ENCODE data around the gene EEF2.

EEF2 gene

DNA sequence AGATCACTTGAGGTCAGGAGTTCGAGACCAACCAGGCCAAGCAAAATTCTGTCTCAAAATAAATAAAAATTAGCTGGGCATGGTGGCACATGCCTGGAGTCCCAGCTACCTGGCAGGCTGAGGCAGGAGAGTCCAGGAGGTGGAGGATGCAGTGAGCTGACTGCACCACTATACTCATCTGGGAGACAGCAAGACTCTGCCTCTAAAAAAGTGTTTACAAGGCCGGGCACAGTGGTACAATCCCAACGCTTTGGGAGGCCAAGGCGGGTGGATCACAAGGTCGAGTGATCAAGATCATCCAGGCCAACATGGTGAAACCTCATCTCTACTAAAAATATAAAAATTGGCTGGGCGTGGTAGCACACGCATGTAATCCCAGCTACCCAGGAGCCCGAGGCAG is 10.1 kb downstream of the EEF2 start:
- Histone ChIP-seq H2AFZ (ENCODE audit: low read length) (no peak overlapping the region), H3K9me3 (ENCODE audit: low read length) (no peaks in the 10 kb centered on the region), H3K9ac (ENCODE audit: low read length) (no peak overlapping the region), H3K4me3 (ENCODE audit: low read depth, low read length, poor library complexity, severe bottlenecking) (no peak overlapping the region), H3K36me3 (ENCODE audit: insufficient read depth, low read length) (peaks cover 52% of the 10 kb centered on the region), H4K20me1 (ENCODE audit: insufficient read depth, low read length) (no peaks in the 10 kb centered on the region), H3F3A (ENCODE audit: insufficient read depth, low read length) (peaks cover 9% of the 10 kb centered on the region; the same call in 1 of the 2 replicates), H3K79me2 (ENCODE audit: insufficient read depth, low read length) (peaks cover 3% of the 10 kb centered on the region; the same call in 1 of the 2 replicates), H3K27me3 (ENCODE audit: insufficient read depth, low read length) (no peaks in the 10 kb centered on the region), H3K4me1 (ENCODE audit: insufficient read depth, low read length, severe bottlenecking) (peaks cover 8% of the 10 kb centered on the region), H3K4me2 (ENCODE audit: low read length) (no peak overlapping the region), H3K27ac (ENCODE audit: low read depth, low read length, poor library complexity, severe bottlenecking) (no peak overlapping the region), H3K9me2 (ENCODE audit: low read depth, low read length) (no peaks in the 10 kb centered on the region)
- TF ChIP-seq EZH2 (IDR thresholded peaks at IDR 0.05; ENCODE audit: borderline replicate concordance, low read length), result no peak
- TF ChIP-seq, protein P1, sequence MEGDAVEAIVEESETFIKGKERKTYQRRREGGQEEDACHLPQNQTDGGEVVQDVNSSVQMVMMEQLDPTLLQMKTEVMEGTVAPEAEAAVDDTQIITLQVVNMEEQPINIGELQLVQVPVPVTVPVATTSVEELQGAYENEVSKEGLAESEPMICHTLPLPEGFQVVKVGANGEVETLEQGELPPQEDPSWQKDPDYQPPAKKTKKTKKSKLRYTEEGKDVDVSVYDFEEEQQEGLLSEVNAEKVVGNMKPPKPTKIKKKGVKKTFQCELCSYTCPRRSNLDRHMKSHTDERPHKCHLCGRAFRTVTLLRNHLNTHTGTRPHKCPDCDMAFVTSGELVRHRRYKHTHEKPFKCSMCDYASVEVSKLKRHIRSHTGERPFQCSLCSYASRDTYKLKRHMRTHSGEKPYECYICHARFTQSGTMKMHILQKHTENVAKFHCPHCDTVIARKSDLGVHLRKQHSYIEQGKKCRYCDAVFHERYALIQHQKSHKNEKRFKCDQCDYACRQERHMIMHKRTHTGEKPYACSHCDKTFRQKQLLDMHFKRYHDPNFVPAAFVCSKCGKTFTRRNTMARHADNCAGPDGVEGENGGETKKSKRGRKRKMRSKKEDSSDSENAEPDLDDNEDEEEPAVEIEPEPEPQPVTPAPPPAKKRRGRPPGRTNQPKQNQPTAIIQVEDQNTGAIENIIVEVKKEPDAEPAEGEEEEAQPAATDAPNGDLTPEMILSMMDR (IDR thresholded peaks at IDR 0.05; ENCODE audit: low read length), result no peak

DNA sequence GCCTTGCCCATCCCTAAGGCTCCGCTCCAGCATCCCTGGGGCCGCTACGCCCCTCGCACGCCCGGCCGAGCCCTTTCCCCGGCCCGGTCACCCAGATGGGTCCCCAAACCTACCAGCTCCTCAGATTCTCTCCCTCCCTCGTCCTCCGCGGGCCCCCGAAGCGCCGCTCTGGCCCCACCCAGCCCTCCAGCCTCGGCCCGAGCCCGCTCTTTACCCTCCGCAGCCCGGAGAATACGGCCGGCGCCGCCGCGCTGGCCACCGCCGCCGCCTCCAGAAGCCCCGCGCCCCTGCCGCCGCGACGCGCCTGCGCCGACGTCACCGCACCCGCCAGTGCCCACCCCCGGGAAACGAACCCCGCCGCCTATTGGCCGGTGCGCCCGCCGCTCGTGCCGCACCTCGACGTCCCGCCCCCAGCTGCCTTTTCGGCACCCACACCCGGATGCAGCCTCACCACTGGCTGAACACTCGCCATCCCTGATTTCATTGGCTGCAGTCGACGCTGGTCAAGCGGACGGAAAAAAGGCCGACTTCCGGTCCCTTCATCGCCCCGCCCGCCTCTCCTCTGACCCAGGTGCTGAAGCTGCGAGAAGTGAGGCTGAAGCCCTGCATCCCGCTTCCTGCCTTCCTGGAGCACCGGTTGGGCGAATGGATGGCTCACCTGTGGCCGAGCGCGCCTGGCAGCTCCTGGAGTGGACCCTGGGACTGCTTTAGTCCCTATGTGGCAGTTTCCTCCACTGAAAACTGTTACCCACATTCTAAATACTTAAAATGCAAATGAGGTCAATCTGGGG is 14.3 kb downstream of the EEF2 start, which contains the start of gene DAPK3:
Gene DAPK3 (minus strand): TSS at position 292 of the 791 bp plus-strand sequence. CDS start 1,364 bp downstream, outside the sequence.
- H3K79me2 ChIP-seq (ENCODE audit: insufficient read depth, low read length), result peaks cover 6% of the 10 kb centered on the region
- no peaks in the 10 kb centered on the region for H3K9me3 ChIP-seq (ENCODE audit: low read length)
- no peak within 1 kb of the TSS for H2AFZ ChIP-seq (ENCODE audit: low read length)
- peak within 1 kb of the TSS; percentile 91 for H3K4me2 ChIP-seq (ENCODE audit: low read length)
- H3K9me2 ChIP-seq (ENCODE audit: low read depth, low read length), result no peaks in the 10 kb centered on the region
- no peaks in the 10 kb centered on the region for H3K27me3 ChIP-seq (ENCODE audit: insufficient read depth, low read length)
- H3K27ac ChIP-seq (ENCODE audit: low read depth, low read length, poor library complexity, severe bottlenecking), result peak within 1 kb of the TSS; percentile 76
- peaks cover 5% of the 10 kb centered on the region; the same call in 1 of the 2 replicates for H3F3A ChIP-seq (ENCODE audit: insufficient read depth, low read length)
- H3K36me3 ChIP-seq (ENCODE audit: insufficient read depth, low read length), result peaks cover 38% of the 10 kb centered on the region
- H3K9ac ChIP-seq (ENCODE audit: low read length), result peak within 1 kb of the TSS; percentile 93
- no peaks in the 10 kb centered on the region for H4K20me1 ChIP-seq (ENCODE audit: insufficient read depth, low read length)
- peaks cover 16% of the 10 kb centered on the region for H3K4me1 ChIP-seq (ENCODE audit: insufficient read depth, low read length, severe bottlenecking)
- H3K4me3 ChIP-seq (ENCODE audit: low read depth, low read length, poor library complexity, severe bottlenecking), result peak within 1 kb of the TSS; percentile 91
- no peak for TF ChIP-seq EZH2 (IDR thresholded peaks at IDR 0.05; ENCODE audit: borderline replicate concordance, low read length)
- TF ChIP-seq, protein P1 (IDR thresholded peaks at IDR 0.05; ENCODE audit: low read length), result no peak

DNA sequence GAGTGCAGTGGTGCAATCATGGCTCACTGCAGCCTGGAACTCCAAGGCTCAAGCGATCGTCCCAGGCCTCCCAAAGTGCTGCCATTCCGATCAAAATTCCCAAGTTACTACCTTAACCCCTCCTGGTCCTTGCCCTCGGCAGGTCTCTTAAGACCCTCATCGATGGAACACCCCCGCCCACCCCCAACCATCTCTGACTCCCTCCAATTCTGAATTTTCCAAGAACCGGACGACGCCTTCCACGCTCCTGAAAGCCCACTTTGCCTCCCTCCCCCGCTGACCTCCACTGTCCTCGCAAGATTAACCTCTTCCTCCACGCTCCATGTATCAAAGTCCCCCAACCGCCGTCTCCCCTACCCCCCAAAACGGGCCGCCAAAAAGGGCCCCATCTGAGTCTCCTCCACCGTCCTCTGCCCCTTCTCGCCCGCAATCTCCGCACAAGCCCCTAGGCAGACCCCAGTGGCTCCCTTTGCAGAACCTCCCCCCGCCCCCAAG is 14.9 kb downstream of the EEF2 start:
- no peak for TF ChIP-seq EZH2 (IDR thresholded peaks at IDR 0.05; ENCODE audit: borderline replicate concordance, low read length)
- TF ChIP-seq, protein P1 (IDR thresholded peaks at IDR 0.05; ENCODE audit: low read length), result no peak
- peaks cover 6% of the 10 kb centered on the region for H3K79me2 ChIP-seq (ENCODE audit: insufficient read depth, low read length)
- H4K20me1 ChIP-seq (ENCODE audit: insufficient read depth, low read length), result no peaks in the 10 kb centered on the region
- no peaks in the 10 kb centered on the region for H3K27me3 ChIP-seq (ENCODE audit: insufficient read depth, low read length)
- peak overlapping the region; percentile 91 for H3K4me2 ChIP-seq (ENCODE audit: low read length)
- peak overlapping the region; percentile 93 for H3K9ac ChIP-seq (ENCODE audit: low read length)
- H3K9me2 ChIP-seq (ENCODE audit: low read depth, low read length), result no peaks in the 10 kb centered on the region
- no peak overlapping the region for H2AFZ ChIP-seq (ENCODE audit: low read length)
- peaks cover 3% of the 10 kb centered on the region; the same call in 1 of the 2 replicates for H3F3A ChIP-seq (ENCODE audit: insufficient read depth, low read length)
- no peaks in the 10 kb centered on the region for H3K9me3 ChIP-seq (ENCODE audit: low read length)
- no peak overlapping the region for H3K27ac ChIP-seq (ENCODE audit: low read depth, low read length, poor library complexity, severe bottlenecking)
- peak overlapping the region; percentile 91 for H3K4me3 ChIP-seq (ENCODE audit: low read depth, low read length, poor library complexity, severe bottlenecking)
- H3K4me1 ChIP-seq (ENCODE audit: insufficient read depth, low read length, severe bottlenecking), result peaks cover 16% of the 10 kb centered on the region
- H3K36me3 ChIP-seq (ENCODE audit: insufficient read depth, low read length), result peaks cover 36% of the 10 kb centered on the region
